ENCODE data around the gene ZNF512B.
"Not testable (repeated sequence)": the region's sequence is repeated elsewhere in the genome, so short reads cannot be mapped to it uniquely, and the experiment has no call there.

The ZNF512B gene

GRCh38 chr20:63969838-63970713 is at the start of gene ZNF512B:
ZNF512B (minus strand) TSS chr20:63969930; CDS start chr20:63967950, 1,980 bp downstream.
- H3K27me3 ChIP-seq (ENCODE audit: control insufficient read depth in 1 of 2, insufficient read depth in 2 of 2, low read length in 2 of 2): no peaks in the 10 kb centered on the region
- peak within 1 kb of the TSS; percentile 54 to 68 for H3K9ac ChIP-seq (ENCODE audit: low read depth in 1 of 2, low read length in 2 of 2)
- H3K36me3 ChIP-seq (ENCODE audit: control insufficient read depth in 1 of 2, insufficient read depth in 2 of 2, low read length in 2 of 2): peaks cover 0 to 5% of the 10 kb centered on the region in 2 donors
- peaks cover 0 to 6% of the 10 kb centered on the region in 2 donors for H3K9me3 ChIP-seq (ENCODE audit: control insufficient read depth in 1 of 2, low read length in 2 of 2)
- peak within 1 kb of the TSS; percentile 61 to 67 for H3K4me3 ChIP-seq (ENCODE audit: low read depth in 1 of 2, low read length in 2 of 2)
- peaks cover 8 to 17% of the 10 kb centered on the region in 2 donors for H3K4me1 ChIP-seq (ENCODE audit: control insufficient read depth in 1 of 2, insufficient read depth in 2 of 2, low read length in 2 of 2)
- no peak within 1 kb of the TSS for H3K27ac ChIP-seq (ENCODE audit: low read depth, low read length)

GRCh38 chr20:64015635-64016034 is 45.9 kb upstream of the ZNF512B start:
- Histone ChIP-seq H3K4me1 (ENCODE audit: control insufficient read depth in 1 of 2, insufficient read depth in 2 of 2, low read length in 2 of 2) (no peaks in the 10 kb centered on the region), H3K27me3 (ENCODE audit: control insufficient read depth in 1 of 2, insufficient read depth in 2 of 2, low read length in 2 of 2) (no peaks in the 10 kb centered on the region), H3K9me3 (ENCODE audit: control insufficient read depth in 1 of 2, low read length in 2 of 2) (peaks cover 0 to 1% of the 10 kb centered on the region in 2 donors), H3K27ac (ENCODE audit: low read depth, low read length) (no peak overlapping the region), H3K9ac (ENCODE audit: low read depth in 1 of 2, low read length in 2 of 2) (no peak overlapping the region), H3K36me3 (ENCODE audit: control insufficient read depth in 1 of 2, insufficient read depth in 2 of 2, low read length in 2 of 2) (peaks cover 45 to 74% of the 10 kb centered on the region in 2 donors), H3K4me3 (ENCODE audit: low read depth in 1 of 2, low read length in 2 of 2) (no peak overlapping the region)

GRCh38 chr20:64012385-64013154 is 42.8 kb upstream of the ZNF512B start:
- H3K27me3 ChIP-seq (ENCODE audit: control insufficient read depth in 1 of 2, insufficient read depth in 2 of 2, low read length in 2 of 2); H3K9ac ChIP-seq (ENCODE audit: low read depth in 1 of 2, low read length in 2 of 2); H3K4me1 ChIP-seq (ENCODE audit: control insufficient read depth in 1 of 2, insufficient read depth in 2 of 2, low read length in 2 of 2); H3K9me3 ChIP-seq (ENCODE audit: control insufficient read depth in 1 of 2, low read length in 2 of 2); H3K4me3 ChIP-seq (ENCODE audit: low read depth in 1 of 2, low read length in 2 of 2); H3K27ac ChIP-seq (ENCODE audit: low read depth, low read length): not testable (repeated sequence)
- peaks cover 43 to 75% of the 10 kb centered on the region in 2 donors for H3K36me3 ChIP-seq (ENCODE audit: control insufficient read depth in 1 of 2, insufficient read depth in 2 of 2, low read length in 2 of 2)

GRCh38 chr20:64011366-64011779 is 41.6 kb upstream of the ZNF512B start:
- no peak overlapping the region for H3K9ac ChIP-seq (ENCODE audit: low read depth in 1 of 2, low read length in 2 of 2)
- no peak overlapping the region for H3K4me3 ChIP-seq (ENCODE audit: low read depth in 1 of 2, low read length in 2 of 2)
- peaks cover 0 to 1% of the 10 kb centered on the region in 2 donors for H3K9me3 ChIP-seq (ENCODE audit: control insufficient read depth in 1 of 2, low read length in 2 of 2)
- H3K27me3 ChIP-seq (ENCODE audit: control insufficient read depth in 1 of 2, insufficient read depth in 2 of 2, low read length in 2 of 2): no peaks in the 10 kb centered on the region
- no peak overlapping the region for H3K27ac ChIP-seq (ENCODE audit: low read depth, low read length)
- H3K36me3 ChIP-seq (ENCODE audit: control insufficient read depth in 1 of 2, insufficient read depth in 2 of 2, low read length in 2 of 2): peaks cover 45 to 76% of the 10 kb centered on the region in 2 donors
- no peaks in the 10 kb centered on the region for H3K4me1 ChIP-seq (ENCODE audit: control insufficient read depth in 1 of 2, insufficient read depth in 2 of 2, low read length in 2 of 2)

GRCh38 chr20:64010711-64011237 is 41.0 kb upstream of the ZNF512B start:
- Histone ChIP-seq H3K27me3 (ENCODE audit: control insufficient read depth in 1 of 2, insufficient read depth in 2 of 2, low read length in 2 of 2) (no peaks in the 10 kb centered on the region), H3K27ac (ENCODE audit: low read depth, low read length) (no peak overlapping the region), H3K9ac (ENCODE audit: low read depth in 1 of 2, low read length in 2 of 2) (no peak overlapping the region), H3K4me3 (ENCODE audit: low read depth in 1 of 2, low read length in 2 of 2) (no peak overlapping the region), H3K4me1 (ENCODE audit: control insufficient read depth in 1 of 2, insufficient read depth in 2 of 2, low read length in 2 of 2) (no peaks in the 10 kb centered on the region), H3K36me3 (ENCODE audit: control insufficient read depth in 1 of 2, insufficient read depth in 2 of 2, low read length in 2 of 2) (peaks cover 43 to 72% of the 10 kb centered on the region in 2 donors), H3K9me3 (ENCODE audit: control insufficient read depth in 1 of 2, low read length in 2 of 2) (peaks cover 0 to 1% of the 10 kb centered on the region in 2 donors)

GRCh38 chr20:64009811-64010387 is 40.2 kb upstream of the ZNF512B start:
- peaks cover 37 to 72% of the 10 kb centered on the region in 2 donors for H3K36me3 ChIP-seq (ENCODE audit: control insufficient read depth in 1 of 2, insufficient read depth in 2 of 2, low read length in 2 of 2)

GRCh38 chr20:64006902-64007301 is 37.2 kb upstream of the ZNF512B start:
- Histone ChIP-seq H3K27me3 (ENCODE audit: control insufficient read depth in 1 of 2, insufficient read depth in 2 of 2, low read length in 2 of 2) (no peaks in the 10 kb centered on the region), H3K36me3 (ENCODE audit: control insufficient read depth in 1 of 2, insufficient read depth in 2 of 2, low read length in 2 of 2) (peaks cover 41 to 73% of the 10 kb centered on the region in 2 donors), H3K4me3 (ENCODE audit: low read depth in 1 of 2, low read length in 2 of 2) (no peak overlapping the region), H3K27ac (ENCODE audit: low read depth, low read length) (no peak overlapping the region), H3K9ac (ENCODE audit: low read depth in 1 of 2, low read length in 2 of 2) (no peak overlapping the region), H3K9me3 (ENCODE audit: control insufficient read depth in 1 of 2, low read length in 2 of 2) (peaks cover 0 to 1% of the 10 kb centered on the region in 2 donors), H3K4me1 (ENCODE audit: control insufficient read depth in 1 of 2, insufficient read depth in 2 of 2, low read length in 2 of 2) (no peaks in the 10 kb centered on the region)

More at GRCh38 chr20:64009811-64010387, 40.2 kb upstream of the ZNF512B start:
- H3K4me3 ChIP-seq (ENCODE audit: low read depth in 1 of 2, low read length in 2 of 2): no peak overlapping the region
- peaks cover 0 to 1% of the 10 kb centered on the region in 2 donors for H3K9me3 ChIP-seq (ENCODE audit: control insufficient read depth in 1 of 2, low read length in 2 of 2)
- no peaks in the 10 kb centered on the region for H3K27me3 ChIP-seq (ENCODE audit: control insufficient read depth in 1 of 2, insufficient read depth in 2 of 2, low read length in 2 of 2)
- H3K4me1 ChIP-seq (ENCODE audit: control insufficient read depth in 1 of 2, insufficient read depth in 2 of 2, low read length in 2 of 2): no peaks in the 10 kb centered on the region
- no peak overlapping the region for H3K27ac ChIP-seq (ENCODE audit: low read depth, low read length)
- H3K9ac ChIP-seq (ENCODE audit: low read depth in 1 of 2, low read length in 2 of 2): no peak overlapping the region

- H3K4me1 ChIP-seq (ENCODE audit: control insufficient read depth in 1 of 2, insufficient read depth in 2 of 2, low read length in 2 of 2): no peaks in the 10 kb centered on the region
- H3K27me3 ChIP-seq (ENCODE audit: control insufficient read depth in 1 of 2, insufficient read depth in 2 of 2, low read length in 2 of 2): no peaks in the 10 kb centered on the region
- H3K36me3 ChIP-seq (ENCODE audit: control insufficient read depth in 1 of 2, insufficient read depth in 2 of 2, low read length in 2 of 2): peaks cover 40 to 74% of the 10 kb centered on the region in 2 donors
- no peak overlapping the region for H3K4me3 ChIP-seq (ENCODE audit: low read depth in 1 of 2, low read length in 2 of 2)
- no peak overlapping the region for H3K27ac ChIP-seq (ENCODE audit: low read depth, low read length)
- peaks cover 0 to under 1% of the 10 kb centered on the region in 2 donors for H3K9me3 ChIP-seq (ENCODE audit: control insufficient read depth in 1 of 2, low read length in 2 of 2)
- no peak overlapping the region for H3K9ac ChIP-seq (ENCODE audit: low read depth in 1 of 2, low read length in 2 of 2)
These were observed 36.8 kb upstream of the ZNF512B start for GRCh38 chr20:64006490-64006889.

GRCh38 chr20:64005394-64005793 is 35.7 kb upstream of the ZNF512B start:
- Histone ChIP-seq H3K36me3 (ENCODE audit: control insufficient read depth in 1 of 2, insufficient read depth in 2 of 2, low read length in 2 of 2) (peaks cover 30 to 72% of the 10 kb centered on the region in 2 donors), H3K27me3 (ENCODE audit: control insufficient read depth in 1 of 2, insufficient read depth in 2 of 2, low read length in 2 of 2) (no peaks in the 10 kb centered on the region), H3K9ac (ENCODE audit: low read depth in 1 of 2, low read length in 2 of 2) (no peak overlapping the region), H3K4me3 (ENCODE audit: low read depth in 1 of 2, low read length in 2 of 2) (no peak overlapping the region), H3K27ac (ENCODE audit: low read depth, low read length) (no peak overlapping the region), H3K4me1 (ENCODE audit: control insufficient read depth in 1 of 2, insufficient read depth in 2 of 2, low read length in 2 of 2) (no peaks in the 10 kb centered on the region), H3K9me3 (ENCODE audit: control insufficient read depth in 1 of 2, low read length in 2 of 2) (no peaks in the 10 kb centered on the region)
